OCI-LY1 (cell line): Measurements from ENCODE around the gene CTNNA2.

Experiments used
- H2AFZ ChIP-seq: fragments of 200-600 bp; sonication (generic), shearing (Covaris generic); 2 replicates; pipeline ENCODE4 v1.6.0; 2014; ENCODE audit warnings: antibody characterized with exemption, mild to moderate bottlenecking, low read length
- H3F3A ChIP-seq: fragments of 200-600 bp; sonication (generic), shearing (Covaris generic); 2 replicates; pipeline ENCODE4 v1.6.0; 2014; ENCODE audit warnings: mild to moderate bottlenecking, antibody characterized with exemption, low read length, moderate library complexity; ENCODE audit not compliant: insufficient read depth
- H3K27ac ChIP-seq: fragments of 200-600 bp; sonication (generic); 2 replicates; pipeline ENCODE4 v1.5.1; 2014; ENCODE audit warnings: low read length, mixed run types, mild to moderate bottlenecking, low read depth; ENCODE audit not compliant: poor library complexity, severe bottlenecking
- H3K27me3 ChIP-seq: fragments of 200-600 bp; sonication (generic); 2 replicates; pipeline ENCODE4 v1.6.0; 2014; ENCODE audit warnings: antibody characterized with exemption, mild to moderate bottlenecking, low read length, moderate library complexity; ENCODE audit not compliant: insufficient read depth
- H3K36me3 ChIP-seq: fragments of 200-600 bp; sonication (generic); 2 replicates; pipeline ENCODE4 v1.6.1; 2014; ENCODE audit warnings: mild to moderate bottlenecking, antibody characterized with exemption, low read length, moderate library complexity, mixed read lengths; ENCODE audit not compliant: insufficient read depth
- H3K4me1 ChIP-seq: fragments of 200-600 bp; sonication (generic); 2 replicates; pipeline ENCODE4 v1.5.1; 2014; ENCODE audit warnings: mild to moderate bottlenecking, low read length, moderate library complexity; ENCODE audit not compliant: insufficient read depth, severe bottlenecking
- H3K4me2 ChIP-seq: fragments of 200-600 bp; sonication (generic), shearing (Covaris generic); 2 replicates; pipeline ENCODE4 v1.6.1; 2014; ENCODE audit warnings: low read length
- H3K4me3 ChIP-seq: fragments of 200-600 bp; sonication (generic); 2 replicates; pipeline ENCODE4 v1.5.1; 2014; ENCODE audit warnings: low read length, low read depth, mild to moderate bottlenecking, mixed read lengths; ENCODE audit not compliant: poor library complexity, severe bottlenecking
- H3K79me2 ChIP-seq: fragments of 200-600 bp; shearing (Covaris generic); 2 replicates; pipeline ENCODE4 v1.6.1; 2016; ENCODE audit warnings: mixed run types, low read length, mixed read lengths; ENCODE audit not compliant: insufficient read depth
- H3K9ac ChIP-seq: fragments of 200-600 bp; sonication (generic), shearing (Covaris generic); 2 replicates; pipeline ENCODE4 v1.6.1; 2014; ENCODE audit warnings: mild to moderate bottlenecking, low read length, mixed read lengths
- H3K9me2 ChIP-seq: fragments of 200-600 bp; sonication (generic), shearing (Covaris generic); 2 replicates; pipeline ENCODE4 v1.6.1; 2014; ENCODE audit warnings: low read depth, mild to moderate bottlenecking, low read length, mixed read lengths
- H3K9me3 ChIP-seq: fragments of 200-600 bp; shearing (Covaris generic); 2 replicates; pipeline ENCODE4 v1.6.1; 2014; ENCODE audit warnings: low read length, mixed read lengths
- H4K20me1 ChIP-seq: fragments of 200-600 bp; sonication (generic), shearing (Covaris generic); 2 replicates; pipeline ENCODE4 v1.6.0; 2016; ENCODE audit warnings: mild to moderate bottlenecking, low read length; ENCODE audit not compliant: insufficient read depth
- CTCF ChIP-seq: fragments of 200-600 bp; sonication (generic), shearing (Covaris generic); IDR thresholded peaks from 2 replicates; pipeline ENCODE4 v1.5.1; 2017; ENCODE audit warnings: mild to moderate bottlenecking, antibody characterized with exemption, low read length, moderate library complexity, mixed read lengths
- EZH2 ChIP-seq: fragments of 200-600 bp; sonication (generic), shearing (Covaris generic); IDR thresholded peaks from 2 replicates; pipeline ENCODE4 v1.8.0; 2017; ENCODE audit warnings: borderline replicate concordance, mixed run types, mild to moderate bottlenecking, antibody characterized with exemption, low read length, moderate library complexity, mixed read lengths

The CTNNA2 gene

GRCh38 chr2:80530442-80531064 is 1017.7 kb downstream of the CTNNA2 start:
- no peaks in the 10 kb centered on the region for H3K27me3 ChIP-seq
- H3K27ac ChIP-seq: peak overlapping the region; percentile 79
- H3K9me2 ChIP-seq: no peaks in the 10 kb centered on the region
- H3K36me3 ChIP-seq: no peaks in the 10 kb centered on the region
- H3K9me3 ChIP-seq: no peaks in the 10 kb centered on the region
- H3K4me3 ChIP-seq: no peak overlapping the region
- no peaks in the 10 kb centered on the region for H3K79me2 ChIP-seq
- TF ChIP-seq EZH2: no peak
- TF ChIP-seq CTCF: no peak
- no peak overlapping the region for H2AFZ ChIP-seq
- peaks cover 41% of the 10 kb centered on the region for H3K4me1 ChIP-seq
- no peaks in the 10 kb centered on the region for H3F3A ChIP-seq
- H3K9ac ChIP-seq: no peak overlapping the region
- H4K20me1 ChIP-seq: no peaks in the 10 kb centered on the region
- peak overlapping the region; percentile 38 for H3K4me2 ChIP-seq

GRCh38 chr2:80531319-80531718 is 1018.5 kb downstream of the CTNNA2 start:
- no peak overlapping the region for H2AFZ ChIP-seq

GRCh38 chr2:80545420-80546210 is 1032.8 kb downstream of the CTNNA2 start:
- H3K36me3 ChIP-seq: no peaks in the 10 kb centered on the region
- no peak overlapping the region for H3K4me3 ChIP-seq
- no peak overlapping the region for H3K27ac ChIP-seq
- no peaks in the 10 kb centered on the region for H3F3A ChIP-seq
- H3K9ac ChIP-seq: no peak overlapping the region
- H3K9me3 ChIP-seq: no peaks in the 10 kb centered on the region
- 0 out of 2 replicates have a peak overlapping the region, but pooled peaks have one; percentile 27 for H2AFZ ChIP-seq
- H3K4me1 ChIP-seq: peaks cover 15% of the 10 kb centered on the region
- H3K9me2 ChIP-seq: no peaks in the 10 kb centered on the region
- H3K27me3 ChIP-seq: no peaks in the 10 kb centered on the region
- H4K20me1 ChIP-seq: no peaks in the 10 kb centered on the region
- H3K4me2 ChIP-seq: no peak overlapping the region
- H3K79me2 ChIP-seq: no peaks in the 10 kb centered on the region
- TF ChIP-seq CTCF (no peak), EZH2 (no peak)

More at GRCh38 chr2:80531319-80531718, 1018.5 kb downstream of the CTNNA2 start:
- H3K79me2 ChIP-seq: no peaks in the 10 kb centered on the region
- no peak overlapping the region for H3K4me2 ChIP-seq
- H3K36me3 ChIP-seq: no peaks in the 10 kb centered on the region
- no peak overlapping the region for H3K9ac ChIP-seq
- H3K27me3 ChIP-seq: no peaks in the 10 kb centered on the region
- H3K9me3 ChIP-seq: no peaks in the 10 kb centered on the region
- no peaks in the 10 kb centered on the region for H3F3A ChIP-seq
- no peaks in the 10 kb centered on the region for H3K9me2 ChIP-seq
- peak overlapping the region; percentile 79 for H3K27ac ChIP-seq
- no peak overlapping the region for H3K4me3 ChIP-seq
- TF ChIP-seq CTCF (peak; percentile 34; the same call in 1 of the 2 replicates), EZH2 (no peak)
- no peaks in the 10 kb centered on the region for H4K20me1 ChIP-seq
- peaks cover 38% of the 10 kb centered on the region for H3K4me1 ChIP-seq
